Mesenteric fat pad (tissue), 1 donor: ENCODE measurements around the gene ANKH. TPM values are rescaled to one million over a fixed set of nuclear protein-coding genes. Genes with fewer than 3 reads are reported as not detected.

Source experiments
- DNase-seq: peaks from one replicate; pipeline ENCODE4 v3.0.0-alpha.2; 2020; ENCODE audit warnings: low spot score
- total RNA-seq: library from RNA; stranded (reverse); fragmentation: NEBNext Ultra II Directional; extraction: Animal tissue kit (Norgen Biotek cat#: 25700); gene quantifications from one replicate; pipeline ENCODE4 v1.2.1, GENCODE V29; 2021
- donor health status: DM: yes; HTN: yes; CAD: no.

Gene ANKH
- total RNA-seq, 1 donor from 2014 or later, result 78.1 TPM

DNA sequence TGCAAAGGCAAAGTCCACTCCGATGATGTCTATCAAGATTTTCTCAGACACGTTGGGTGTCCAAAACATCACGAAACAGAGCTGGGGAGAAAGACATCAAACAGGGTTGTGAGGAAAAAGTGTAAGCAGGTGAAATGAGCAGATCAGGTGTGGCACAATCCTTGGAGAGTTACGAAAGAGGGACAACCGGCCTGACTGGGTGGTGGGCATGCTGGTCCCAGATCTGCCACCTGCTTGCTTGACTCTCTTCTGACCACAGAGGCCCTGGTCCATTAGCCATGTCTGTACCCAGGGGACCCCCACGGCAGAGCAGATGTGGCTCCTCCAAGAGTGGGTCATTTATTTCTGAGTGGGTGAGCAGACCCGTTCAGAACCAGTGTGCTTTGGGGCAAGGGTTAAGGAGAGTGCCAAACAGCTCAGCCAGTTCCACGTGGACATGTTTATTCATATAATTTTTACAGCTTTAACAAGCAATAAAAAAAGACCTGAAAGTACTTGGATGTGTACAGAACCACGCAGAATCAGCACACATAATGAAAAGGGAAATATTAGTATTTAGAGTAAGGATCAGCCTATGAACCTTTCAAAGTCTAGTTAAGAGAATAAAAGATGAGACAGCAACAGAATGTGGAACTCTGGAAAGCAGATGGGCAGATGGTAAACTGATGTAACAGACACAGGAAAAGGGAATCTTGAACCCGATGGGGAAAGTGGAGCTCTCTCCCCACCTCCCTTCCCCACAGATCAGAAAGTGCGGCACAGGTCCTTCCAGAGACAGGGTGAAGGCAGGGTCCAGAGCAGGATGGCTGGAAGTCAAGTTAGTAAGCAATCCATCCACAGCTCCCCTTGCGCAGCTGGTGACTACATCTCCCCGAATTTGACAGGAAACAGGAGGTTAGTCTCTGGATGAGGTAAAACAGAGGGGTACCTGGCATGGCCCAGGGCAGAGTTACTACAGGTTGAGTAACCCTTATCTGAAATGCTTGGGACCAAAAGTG is 154.5 kb downstream of the ANKH start:
- peak; percentile 67 for DNase-seq

DNA sequence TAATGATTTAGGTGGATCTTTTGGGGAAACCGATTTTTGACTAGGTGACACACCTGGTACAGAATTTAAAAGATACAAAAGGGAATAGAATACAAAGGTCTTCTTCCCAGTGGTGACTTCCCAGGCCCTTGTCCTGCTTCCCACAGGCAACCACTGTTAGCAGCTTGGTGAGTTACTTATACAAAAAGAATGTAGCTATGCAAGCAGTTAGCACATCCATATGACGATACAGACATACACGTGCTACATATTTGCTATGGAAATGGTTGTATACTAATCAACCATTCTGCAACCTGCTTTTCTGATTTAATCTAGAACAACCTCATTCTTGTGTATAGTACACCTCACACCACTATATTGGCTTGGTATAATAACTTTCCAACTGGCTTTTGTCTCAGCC is 156.1 kb downstream of the ANKH start:
- DNase-seq, result no peak

DNA sequence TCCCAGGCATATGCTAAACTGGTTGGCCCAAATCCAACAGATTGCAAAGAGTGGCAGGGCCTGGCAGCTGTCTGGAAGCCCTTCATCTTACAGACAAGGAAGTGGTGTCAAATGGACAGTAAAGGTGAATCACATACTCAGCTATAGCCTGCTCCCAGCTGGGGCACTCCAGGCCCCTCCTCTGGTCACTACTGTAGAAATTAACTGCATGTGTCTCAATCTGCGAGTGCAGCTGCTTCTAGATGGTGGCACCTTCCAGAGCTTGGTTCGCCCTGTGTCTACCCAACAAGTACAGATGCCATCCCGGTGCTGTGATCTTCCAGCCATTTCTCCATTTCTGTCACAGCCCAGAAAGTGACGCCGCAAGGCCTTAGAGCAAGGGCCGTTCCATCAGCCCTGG is 156.9 kb downstream of the ANKH start:
- peak; percentile 68 for DNase-seq

DNA sequence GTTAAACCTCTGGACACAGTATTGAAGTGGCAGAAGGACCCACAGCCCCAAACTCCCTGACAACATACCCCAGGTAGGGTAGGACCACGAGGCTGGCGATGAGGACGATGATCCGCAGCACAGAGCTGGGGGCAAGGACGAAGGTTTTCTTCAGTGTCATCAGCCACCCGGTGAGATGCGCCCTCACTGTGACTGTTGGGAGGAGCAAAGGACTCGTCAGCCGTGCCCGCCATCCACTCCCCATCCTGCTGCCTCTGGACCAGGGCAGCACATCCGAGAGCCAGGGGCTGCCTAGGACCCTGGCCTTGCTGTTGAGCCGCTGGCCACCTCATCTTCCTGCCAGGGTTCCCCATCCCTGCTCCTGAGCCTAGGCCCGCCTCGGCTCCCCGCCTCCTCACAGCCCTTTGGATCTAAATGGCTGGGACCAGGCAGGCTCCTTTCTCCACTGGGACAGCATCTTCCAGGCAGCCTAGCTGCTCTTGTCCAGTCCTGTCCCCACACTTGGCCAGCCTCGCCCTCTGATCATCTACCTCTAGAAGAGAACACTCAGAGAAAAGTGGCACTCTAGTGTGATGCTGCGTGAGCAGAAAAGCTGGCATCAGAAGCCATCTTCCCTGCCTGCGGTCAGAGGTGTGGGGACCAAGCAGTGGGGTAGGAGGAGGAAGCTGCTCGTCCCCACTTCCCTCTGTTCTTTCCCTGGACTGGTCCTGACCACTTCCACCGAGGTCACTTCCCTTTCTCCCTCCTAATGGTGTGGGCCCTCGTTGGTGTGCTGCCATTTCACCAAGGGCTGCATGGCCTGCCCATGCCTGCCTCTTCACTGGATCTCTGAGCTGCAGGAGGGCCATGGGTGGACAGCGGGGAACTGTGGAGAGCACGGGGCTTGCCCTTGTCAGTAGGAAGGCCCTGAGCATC is 157.8 kb downstream of the ANKH start:
- peak; percentile 75 for DNase-seq

DNA sequence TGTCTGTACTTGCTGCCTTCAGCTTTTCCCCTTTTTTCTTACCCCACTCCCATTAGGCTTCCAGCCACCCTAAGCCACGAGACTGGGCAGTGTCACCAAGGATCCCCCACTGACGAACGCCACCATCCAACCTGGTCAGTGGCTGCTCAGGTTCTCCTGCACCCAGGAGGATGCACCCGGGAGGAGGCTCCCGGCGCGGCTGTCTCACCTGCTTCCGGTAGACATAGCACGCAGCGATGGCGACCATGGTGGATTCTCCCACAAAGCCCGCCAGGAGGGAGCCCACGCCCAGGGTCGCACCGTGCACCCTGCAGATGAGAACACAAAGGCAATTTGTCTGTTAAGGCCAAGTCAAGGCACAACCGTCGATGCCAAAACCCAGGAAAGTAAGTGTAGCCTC is 158.9 kb downstream of the ANKH start:
- no peak for DNase-seq

DNA sequence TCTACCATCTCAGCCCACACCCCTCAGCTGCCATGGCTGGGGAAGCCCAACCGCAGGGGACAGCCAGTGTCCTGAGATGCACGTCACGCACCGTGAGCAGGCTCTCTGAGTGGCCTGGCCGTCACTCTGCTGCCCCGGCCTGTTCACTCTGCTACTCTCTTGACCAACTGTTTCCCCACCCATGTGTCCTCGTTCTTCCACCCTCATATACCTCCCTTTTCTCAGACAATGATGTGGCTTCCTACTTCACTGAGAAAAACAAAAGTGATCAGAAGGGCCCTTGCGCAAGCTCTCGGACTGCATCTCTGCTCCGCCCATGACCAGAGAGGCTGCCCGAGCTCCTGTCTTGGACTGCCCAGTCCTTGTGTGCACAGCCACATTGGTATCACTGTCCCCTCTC is 159.4 kb downstream of the ANKH start:
- no peak for DNase-seq

DNA sequence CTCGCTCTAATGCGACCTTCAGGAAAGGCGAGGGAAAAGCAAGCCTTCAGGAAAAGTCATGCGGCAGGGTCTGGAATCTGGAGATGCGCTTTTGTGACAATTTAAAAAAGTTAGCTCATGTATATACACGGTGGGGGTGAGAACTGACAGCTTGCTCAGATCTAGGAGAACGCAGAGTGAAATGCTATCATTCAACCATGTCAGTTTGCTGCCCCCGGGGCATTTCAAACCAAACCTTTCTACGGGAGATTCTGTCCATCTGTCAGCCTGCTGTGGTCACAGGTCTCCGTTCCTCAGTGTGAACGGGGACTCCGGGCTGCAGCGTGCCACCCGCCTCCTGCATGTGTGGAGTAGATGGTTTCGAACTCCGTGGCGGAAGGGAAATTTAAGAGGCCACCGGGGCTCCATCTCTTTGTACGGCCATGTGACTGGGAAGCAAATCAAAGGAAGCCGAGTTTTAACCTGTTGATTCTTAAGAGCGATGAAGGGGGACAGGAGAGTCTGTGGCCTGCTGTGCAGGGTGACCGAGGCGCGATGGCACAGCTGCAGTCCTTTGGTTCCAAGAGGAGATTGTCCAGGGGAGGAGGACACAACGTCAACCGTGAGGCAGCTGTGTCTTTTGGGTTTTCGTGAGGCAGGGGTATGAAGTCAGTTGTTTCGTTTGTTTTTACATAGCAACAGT is 161.1 kb downstream of the ANKH start:
- DNase-seq, result no peak

DNA sequence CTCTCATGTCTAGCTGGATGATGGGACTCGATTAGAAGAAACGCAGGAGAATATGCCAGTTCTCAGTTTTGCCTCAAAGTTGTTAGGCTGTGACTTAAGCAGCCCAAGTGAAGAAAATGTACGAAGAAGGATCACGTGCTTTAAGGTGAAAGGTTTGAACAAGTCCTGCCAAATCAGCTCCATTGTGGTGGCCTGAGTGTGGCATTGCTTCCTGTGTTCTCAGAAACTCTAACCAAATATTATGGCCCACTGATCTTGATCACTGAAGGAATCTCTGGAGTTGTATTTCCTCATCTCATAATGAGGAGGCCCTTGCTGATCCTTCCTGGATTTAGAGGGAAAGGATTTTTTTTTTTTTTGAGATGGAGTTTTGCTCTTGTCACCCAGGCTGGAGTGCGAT is 163.0 kb downstream of the ANKH start:
- DNase-seq, result no peak

DNA sequence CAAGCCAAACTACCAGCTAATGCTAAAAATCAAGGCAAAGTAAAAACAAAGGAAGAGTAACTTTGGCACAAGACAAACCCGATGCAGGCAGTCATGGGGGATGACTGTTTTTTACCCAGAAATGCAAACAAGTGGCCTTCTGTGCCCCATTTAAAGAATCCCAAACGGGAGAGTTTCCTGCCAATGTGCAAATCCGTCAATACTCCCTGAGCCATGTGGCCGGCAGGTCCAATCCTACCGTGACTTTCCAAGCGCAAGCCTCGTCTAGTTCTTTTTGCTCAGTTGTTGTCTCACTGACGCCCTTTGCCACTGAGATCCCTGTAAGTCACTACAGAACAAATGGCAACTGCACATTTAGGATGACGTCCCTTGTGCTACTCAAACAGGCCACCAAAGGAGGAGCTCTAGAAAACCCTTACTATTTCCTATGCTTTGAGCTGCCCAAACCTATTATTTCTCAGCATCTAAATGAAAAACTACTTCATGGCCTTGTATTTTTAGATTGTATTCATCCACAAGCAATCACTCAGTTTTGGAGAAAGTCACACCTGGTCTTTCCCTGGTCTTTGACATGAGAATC is 163.7 kb downstream of the ANKH start:
- DNase-seq, result no peak

DNA sequence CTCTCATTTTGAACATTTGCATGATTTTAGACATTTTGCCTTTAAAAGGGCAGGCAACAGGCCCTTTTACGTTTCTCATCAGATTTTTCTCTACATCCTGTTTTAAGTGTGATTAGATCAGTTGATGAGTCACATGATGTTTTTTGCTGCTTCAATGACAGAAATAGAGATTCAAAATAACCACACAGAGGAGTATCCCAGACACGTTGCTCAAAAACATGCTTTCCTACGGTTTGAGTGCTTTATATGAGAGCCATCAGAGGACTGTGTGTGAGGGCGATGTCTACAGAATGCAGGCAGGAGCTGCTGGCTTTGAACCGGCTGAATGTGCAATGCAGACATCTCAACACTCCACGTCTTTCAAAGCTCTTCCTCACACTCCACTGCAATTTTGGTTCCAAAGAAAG is 165.0 kb downstream of the ANKH start:
- no peak for DNase-seq

DNA sequence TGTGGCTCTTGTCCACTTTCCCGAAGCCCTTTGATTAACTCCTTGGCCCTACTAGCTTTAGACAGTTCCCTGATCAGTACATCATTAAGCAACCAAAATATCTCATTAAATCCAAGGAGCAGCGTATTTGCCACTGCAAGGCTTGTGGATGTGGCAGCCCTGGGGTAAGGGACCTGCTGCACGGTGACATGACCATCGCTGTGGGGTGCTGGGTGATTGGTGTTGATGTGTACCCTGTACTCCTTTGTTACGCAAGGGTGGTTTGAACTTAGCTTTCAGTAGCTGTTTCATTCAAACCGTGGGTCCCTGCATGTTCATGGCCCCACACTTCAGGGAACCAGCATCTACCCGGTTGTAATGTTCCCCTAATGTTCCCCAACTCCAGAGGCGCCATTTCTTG is 166.0 kb downstream of the ANKH start:
- DNase-seq, result no peak

DNA sequence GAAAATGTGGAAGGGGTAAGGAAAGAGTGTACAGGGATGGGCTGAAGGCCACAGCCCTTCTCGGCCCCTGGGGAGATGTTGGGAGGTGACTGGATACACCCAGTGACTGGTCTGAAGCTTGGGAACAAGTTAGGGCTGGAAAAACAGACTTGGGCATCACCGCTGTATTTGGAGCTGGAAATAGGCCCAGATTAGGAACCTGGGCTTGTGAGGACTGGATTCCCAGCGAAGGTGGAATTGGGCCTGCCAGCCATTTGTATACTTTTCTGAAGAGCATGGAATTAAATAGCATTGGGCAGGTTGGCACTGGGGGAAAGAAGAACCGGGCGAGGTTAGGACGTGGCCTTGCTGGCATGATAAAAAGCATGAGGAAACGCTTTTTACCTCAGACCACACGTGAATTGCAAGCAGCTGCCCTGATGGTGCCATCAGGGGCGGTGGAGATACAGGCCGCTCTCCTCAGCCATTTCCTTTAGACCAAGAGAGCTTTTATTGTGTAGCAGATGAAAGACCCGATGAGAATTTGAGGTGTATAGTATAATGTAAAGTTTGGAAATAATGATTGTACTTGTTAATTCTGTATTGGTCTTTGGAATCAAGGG is 169.2 kb downstream of the ANKH start:
- DNase-seq, result no peak

DNA sequence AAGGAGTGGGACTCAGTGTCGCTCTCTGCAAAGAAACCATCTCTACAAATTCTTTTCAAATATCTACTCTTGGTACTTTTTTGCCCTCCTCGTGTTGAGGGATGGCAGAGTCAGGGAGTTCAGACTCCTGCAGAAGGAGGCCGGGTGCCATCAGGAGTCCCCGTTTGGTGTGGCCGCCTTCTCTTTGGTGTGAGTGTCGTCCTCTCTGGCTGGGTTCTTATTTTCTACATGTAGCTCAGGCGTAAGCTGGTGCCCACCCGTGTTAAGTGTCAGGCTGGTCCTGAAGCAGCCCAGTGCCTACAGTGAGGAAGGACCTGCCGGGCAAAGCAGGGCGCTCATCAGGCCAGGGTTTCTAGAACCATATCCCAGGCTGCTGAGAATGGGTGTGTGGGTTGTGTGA is 170.0 kb downstream of the ANKH start:
- no peak for DNase-seq

DNA sequence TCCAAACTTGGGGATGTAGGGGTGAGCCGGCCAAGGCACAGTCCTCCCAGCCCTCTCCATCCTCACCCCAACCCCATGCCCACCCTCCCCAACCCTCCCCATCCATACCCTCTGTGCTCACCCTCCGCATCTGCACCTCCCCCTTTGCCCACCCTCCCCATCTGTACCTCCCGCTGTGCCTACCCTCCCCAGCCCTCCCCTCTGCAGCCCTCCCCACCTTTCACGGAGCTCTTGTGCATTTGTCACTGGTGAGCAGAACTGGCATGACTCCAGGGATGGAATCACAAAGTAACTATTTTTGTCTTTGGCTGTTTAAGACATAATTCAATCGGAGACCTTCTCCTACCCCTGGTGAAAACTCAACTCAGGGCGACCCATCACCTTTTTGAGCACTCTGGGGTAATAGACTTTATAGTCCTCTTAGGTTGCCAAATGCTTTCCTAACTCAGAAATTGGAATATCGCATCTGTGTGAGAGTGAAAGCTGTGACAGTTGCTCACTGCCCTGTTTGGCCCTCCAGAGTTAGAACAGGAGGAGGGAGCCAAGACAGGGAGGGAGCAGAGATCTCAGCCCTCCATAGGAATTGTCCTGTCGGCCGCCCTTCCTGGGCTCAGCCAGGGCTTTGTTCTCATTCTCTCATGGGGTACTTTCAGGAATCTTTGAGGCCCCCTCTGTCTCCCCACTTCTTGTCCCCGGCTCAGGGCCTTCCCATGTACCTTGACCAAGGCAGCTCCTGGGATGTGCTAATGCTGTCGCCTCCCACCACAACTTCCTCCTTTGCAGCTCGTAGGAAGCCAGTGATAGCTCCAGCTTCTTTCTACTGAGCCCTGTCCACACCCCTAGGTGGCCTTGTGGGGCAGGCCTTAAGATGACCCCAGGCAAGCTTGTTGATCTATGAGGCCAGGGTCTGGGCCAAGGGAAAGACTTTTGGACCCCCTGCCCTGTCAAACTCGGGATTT is 170.8 kb downstream of the ANKH start:
- no peak for DNase-seq

DNA sequence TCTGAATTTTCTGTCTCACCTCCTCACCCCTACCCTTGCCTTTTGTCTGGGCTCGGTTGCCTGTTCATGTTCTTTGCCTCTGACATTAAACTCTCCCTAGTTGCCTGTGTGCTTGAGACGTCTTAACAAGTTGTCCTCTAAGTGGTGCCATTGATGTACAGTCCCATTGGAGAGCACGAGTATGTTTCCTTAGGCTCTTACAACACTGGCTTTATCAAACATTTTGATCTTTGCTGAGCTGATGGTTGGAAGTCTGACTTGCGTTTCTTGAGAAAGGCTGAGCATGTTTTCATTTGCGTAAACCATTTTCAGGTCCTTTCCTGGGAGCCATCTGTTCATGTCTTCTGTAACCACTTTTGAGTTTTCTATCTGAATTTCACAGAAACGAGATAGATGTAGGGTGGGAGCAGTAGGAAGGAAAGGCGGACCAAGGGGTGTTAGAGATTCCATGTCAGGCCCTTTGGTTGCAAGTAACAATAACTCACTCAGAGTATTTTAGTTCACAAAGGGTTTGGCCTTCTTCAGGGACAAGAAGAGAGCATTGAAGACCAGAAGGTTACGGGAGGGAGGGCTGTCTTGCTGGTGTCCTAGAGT is 171.7 kb downstream of the ANKH start:
- no peak for DNase-seq

DNA sequence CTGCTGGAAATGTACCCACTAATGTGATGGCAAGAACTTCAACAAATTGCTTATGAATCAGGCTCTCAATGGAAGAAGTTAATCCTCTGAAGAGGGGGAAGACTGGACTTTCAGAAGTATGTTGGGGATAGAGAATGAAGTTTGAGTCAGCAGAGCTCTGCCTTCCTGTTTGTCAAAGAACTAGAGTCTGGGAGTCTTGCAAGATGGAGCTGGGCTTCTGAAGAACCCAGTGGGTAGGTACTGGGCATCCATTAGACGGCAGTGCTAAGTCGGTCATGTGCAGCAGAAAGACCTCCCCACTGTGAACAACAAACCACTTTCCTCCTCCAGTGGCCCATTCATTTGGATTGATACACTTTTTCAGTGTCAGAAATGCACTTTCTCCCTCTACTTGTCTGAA is 172.4 kb downstream of the ANKH start:
- no peak for DNase-seq

DNA sequence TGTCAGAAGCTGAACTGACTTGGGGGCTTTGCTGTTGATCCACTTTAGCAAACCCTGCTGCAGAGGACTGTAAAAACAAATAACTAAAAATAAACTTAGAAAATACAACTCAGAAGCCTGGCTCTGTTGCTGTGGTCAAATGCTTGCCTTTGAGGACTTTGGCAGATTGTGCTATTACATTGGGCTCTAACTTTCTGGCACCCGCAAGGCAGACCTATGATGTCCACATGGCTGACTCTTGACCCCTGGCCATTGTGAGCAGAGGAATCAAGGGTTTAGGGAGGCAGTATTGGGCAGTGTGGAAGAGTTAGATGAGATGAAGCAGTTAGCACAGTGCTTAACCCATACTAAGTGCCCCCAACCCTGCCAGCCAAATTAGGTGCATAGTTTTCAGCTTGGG is 173.1 kb downstream of the ANKH start:
- DNase-seq, result no peak

DNA sequence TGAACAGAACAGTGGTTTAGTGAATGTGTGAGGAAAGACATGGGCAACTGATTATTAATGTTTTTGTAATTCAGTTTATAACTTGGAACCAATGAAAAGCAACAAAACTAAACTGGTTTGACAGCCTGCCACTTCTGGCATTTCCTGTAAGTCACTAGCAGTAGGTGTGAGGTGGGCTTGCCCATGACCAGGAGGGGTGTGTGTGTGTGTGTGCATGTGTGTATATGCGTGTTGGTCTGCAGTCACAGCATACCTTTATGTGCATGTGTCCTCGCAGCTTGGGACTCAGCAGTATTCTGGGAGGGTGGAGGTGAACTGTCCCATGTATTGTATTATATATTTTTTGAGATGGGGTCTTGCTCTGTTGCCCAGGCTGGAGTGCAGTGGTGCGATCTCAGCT is 174.7 kb downstream of the ANKH start:
- DNase-seq, result no peak

DNA sequence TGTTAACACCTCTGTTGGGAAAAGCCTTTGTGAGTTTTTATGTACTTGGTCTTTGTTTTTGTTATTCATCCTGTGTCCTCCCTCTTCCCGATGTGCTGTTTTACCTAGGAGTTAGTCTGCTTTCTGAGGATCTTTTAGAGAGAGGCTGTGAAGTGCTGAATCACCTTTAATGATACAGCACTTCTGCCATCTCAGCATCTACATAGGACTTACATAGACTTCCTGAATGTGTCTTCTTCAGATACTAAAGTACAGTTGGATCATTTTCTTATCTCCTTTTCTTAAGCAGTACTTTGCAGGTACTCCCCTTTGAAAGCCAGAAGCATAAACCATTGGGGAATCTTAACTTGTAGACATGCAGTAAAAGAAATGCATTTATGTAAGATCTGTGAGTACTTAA is 175.5 kb downstream of the ANKH start:
- no peak for DNase-seq
